Mucosa of stomach (tissue), 1 donor: ENCODE measurements around the gene RUNDC1.
"Not testable (repeated sequence)": the region's sequence is repeated elsewhere in the genome, so short reads cannot be mapped to it uniquely, and the experiment has no call there.

ENCODE experiments used
- H3K27me3 ChIP-seq: one replicate; pipeline ENCODE4 v1.7.0; 2013; ENCODE audit warnings: mild to moderate bottlenecking, low read length; ENCODE audit not compliant: control insufficient read depth, insufficient read depth
- H3K36me3 ChIP-seq: one replicate; pipeline ENCODE4 v1.7.0; 2013; ENCODE audit warnings: low read length; ENCODE audit not compliant: control insufficient read depth, insufficient read depth
- H3K4me1 ChIP-seq: one replicate; pipeline ENCODE4 v1.7.0; 2013; ENCODE audit warnings: mild to moderate bottlenecking, low read length; ENCODE audit not compliant: control insufficient read depth, insufficient read depth
- H3K4me3 ChIP-seq: one replicate; pipeline ENCODE4 v1.7.0; 2013; ENCODE audit warnings: low read length
- H3K9ac ChIP-seq: one replicate; pipeline ENCODE4 v1.7.0; 2013; ENCODE audit warnings: mild to moderate bottlenecking, low read length, moderate library complexity
- H3K9me3 ChIP-seq: one replicate; pipeline ENCODE4 v1.7.0; 2013; ENCODE audit warnings: mild to moderate bottlenecking, low read length, moderate library complexity; ENCODE audit not compliant: control insufficient read depth
- donor health status: Pancreatic carcinoma.

The RUNDC1 gene

DNA sequence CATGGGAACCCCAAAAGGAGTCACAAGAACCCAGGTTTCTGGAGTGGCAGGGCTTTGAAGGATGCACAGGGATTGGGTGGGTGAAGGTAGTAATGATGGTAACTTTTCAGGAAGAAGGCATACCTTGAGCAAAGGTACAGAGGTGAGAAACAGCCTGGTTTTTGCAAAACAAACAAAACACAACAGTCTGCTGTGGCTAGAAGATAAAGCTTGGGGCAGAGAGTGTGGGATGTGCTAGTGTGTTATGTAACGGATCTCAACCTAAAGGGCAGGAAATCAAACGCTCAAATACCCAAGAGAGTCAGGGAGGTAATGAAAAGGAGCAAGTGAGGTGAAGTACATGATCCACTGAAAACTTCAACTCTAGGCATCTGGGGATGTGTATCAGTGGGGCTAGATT lies 5.1 kb upstream of the RUNDC1 start:
- no peak overlapping the region for H3K4me3 ChIP-seq
- H3K27me3 ChIP-seq = no peaks in the 10 kb centered on the region
- H3K9me3 ChIP-seq = no peaks in the 10 kb centered on the region
- H3K9ac ChIP-seq = no peak overlapping the region
- H3K36me3 ChIP-seq = no peaks in the 10 kb centered on the region
- peaks cover 7% of the 10 kb centered on the region for H3K4me1 ChIP-seq

GRCh38 chr17:42975701-42976100 lies 4.7 kb upstream of the RUNDC1 start:
- H3K9me3 ChIP-seq, H3K9ac ChIP-seq, H3K36me3 ChIP-seq, H3K4me1 ChIP-seq, H3K4me3 ChIP-seq, H3K27me3 ChIP-seq: not testable (repeated sequence)

DNA sequence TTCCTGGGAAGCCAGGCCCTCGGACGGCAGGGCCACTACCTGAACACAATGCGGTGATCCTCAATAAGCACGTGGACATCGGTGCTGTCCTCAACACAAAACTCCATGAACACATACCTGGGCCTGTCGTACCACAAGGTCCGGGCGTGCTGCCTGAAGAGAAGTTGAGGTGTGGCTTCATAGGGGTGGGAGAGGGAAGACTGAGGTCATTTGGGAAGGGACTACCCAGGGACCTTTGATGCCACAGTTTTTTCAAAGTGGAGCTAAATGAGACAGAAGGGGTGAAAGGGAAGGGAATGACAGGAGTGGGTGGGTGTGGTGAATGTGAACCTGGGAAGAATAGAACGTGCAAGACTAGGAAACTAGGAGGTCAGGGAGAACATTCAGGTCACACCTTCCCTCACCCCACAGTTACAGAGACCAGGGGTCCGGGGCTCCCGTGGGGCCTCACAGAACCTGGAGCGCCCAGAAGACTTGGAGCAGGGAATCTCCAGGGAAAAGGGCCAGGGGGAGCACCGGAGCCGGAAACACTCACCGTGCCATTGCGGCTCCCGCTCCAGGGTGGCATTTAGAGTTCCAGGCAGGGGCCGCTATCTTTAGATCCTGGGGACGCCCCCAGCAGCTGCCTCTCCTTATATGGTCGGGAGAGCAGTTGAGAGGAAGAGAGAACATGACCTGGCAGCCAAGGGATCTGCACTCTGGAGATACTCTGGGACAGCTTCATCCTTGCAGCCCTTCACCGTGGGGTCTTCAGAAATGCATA lies 673 bp upstream of the RUNDC1 start, which contains the start of gene PTGES3L:
TSS of gene PTGES3L (minus strand) at position 570 of the 763 bp plus-strand sequence. CDS start at position 543, 27 bp downstream.
- Histone ChIP-seq H3K36me3 (no peaks in the 10 kb centered on the region), H3K4me3 (peak within 1 kb of the TSS; percentile 80), H3K9ac (peak within 1 kb of the TSS; percentile 73), H3K4me1 (peaks cover 21% of the 10 kb centered on the region), H3K27me3 (no peaks in the 10 kb centered on the region), H3K9me3 (no peaks in the 10 kb centered on the region)

GRCh38 chr17:42980766-42981397 lies 517 bp downstream of the RUNDC1 start:
- Histone ChIP-seq H3K9me3 (no peaks in the 10 kb centered on the region), H3K4me1 (peaks cover 27% of the 10 kb centered on the region), H3K9ac (peak overlapping the region; percentile 73), H3K36me3 (peaks cover under 1% of the 10 kb centered on the region), H3K4me3 (peak overlapping the region; percentile 80), H3K27me3 (no peaks in the 10 kb centered on the region)

DNA sequence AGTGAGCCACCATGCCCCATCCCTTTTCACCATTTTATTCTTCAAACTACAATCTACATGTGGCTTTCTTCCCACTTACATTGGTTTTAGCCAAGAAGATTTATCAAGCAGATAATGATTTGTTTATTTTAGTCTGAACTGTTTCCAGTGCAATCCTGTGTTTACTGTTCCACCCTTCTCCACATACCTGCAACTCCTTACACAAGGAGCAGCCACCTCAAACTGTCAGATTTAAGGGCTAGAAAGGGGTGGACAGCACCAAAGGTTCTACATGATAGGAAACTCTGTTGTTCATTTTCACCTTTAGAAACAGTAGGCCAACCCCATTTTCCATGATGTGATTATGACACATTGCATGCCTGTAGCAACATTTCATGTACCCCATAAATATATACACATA lies 1.9 kb downstream of the RUNDC1 start:
- Histone ChIP-seq H3K4me3 (no peak overlapping the region), H3K27me3 (no peaks in the 10 kb centered on the region), H3K4me1 (peaks cover 27% of the 10 kb centered on the region), H3K9ac (no peak overlapping the region), H3K36me3 (peaks cover 3% of the 10 kb centered on the region), H3K9me3 (no peaks in the 10 kb centered on the region)

DNA sequence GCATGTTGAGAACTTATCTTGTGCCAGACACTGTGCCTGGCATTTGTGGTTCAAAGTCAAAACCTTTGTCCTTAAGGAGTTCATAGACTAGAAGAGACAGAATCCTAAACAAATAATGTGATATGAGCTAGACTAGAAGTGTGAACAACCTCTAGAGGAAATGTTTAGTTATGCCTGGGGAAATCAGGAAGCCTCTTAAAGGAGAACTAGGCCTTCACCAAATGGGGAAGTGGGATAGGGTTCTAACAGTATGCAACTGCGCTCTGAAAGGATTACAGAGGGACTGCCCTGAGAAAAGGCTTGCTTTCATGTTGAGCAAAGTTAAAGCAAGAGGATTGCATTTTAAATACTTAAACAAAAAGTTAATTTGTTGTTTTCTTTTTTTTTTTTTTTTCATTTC lies 4.9 kb downstream of the RUNDC1 start:
- no peaks in the 10 kb centered on the region for H3K27me3 ChIP-seq
- no peak overlapping the region for H3K4me3 ChIP-seq
- peaks cover 14% of the 10 kb centered on the region for H3K36me3 ChIP-seq
- H3K9ac ChIP-seq = peak overlapping the region; percentile 13
- no peaks in the 10 kb centered on the region for H3K9me3 ChIP-seq
- H3K4me1 ChIP-seq = peaks cover 20% of the 10 kb centered on the region

DNA sequence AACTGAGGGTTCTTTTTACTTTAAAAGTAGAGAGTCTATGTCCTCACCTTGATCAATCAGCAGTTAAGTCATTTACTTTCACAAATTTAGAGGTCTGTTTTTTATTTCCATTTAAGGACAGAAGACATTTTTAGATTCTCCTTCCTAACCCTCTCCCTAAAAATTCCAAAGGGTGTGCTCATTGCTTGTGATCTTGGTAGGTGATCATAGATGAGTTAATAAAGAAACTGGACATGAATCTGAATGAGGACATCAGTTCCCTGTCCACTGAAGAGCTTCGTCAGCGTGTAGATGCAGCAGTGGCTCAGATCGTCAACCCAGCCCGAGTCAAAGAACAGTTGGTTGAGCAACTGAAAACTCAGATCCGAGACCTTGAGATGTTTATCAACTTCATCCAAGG lies 8.8 kb downstream of the RUNDC1 start:
- peaks cover 10% of the 10 kb centered on the region for H3K4me1 ChIP-seq
- H3K9ac ChIP-seq = no peak overlapping the region
- no peaks in the 10 kb centered on the region for H3K9me3 ChIP-seq
- H3K27me3 ChIP-seq = no peaks in the 10 kb centered on the region
- H3K4me3 ChIP-seq = no peak overlapping the region
- H3K36me3 ChIP-seq = peaks cover 25% of the 10 kb centered on the region

GRCh38 chr17:42989726-42990652 lies 9.6 kb downstream of the RUNDC1 start:
- Histone ChIP-seq H3K27me3 (no peaks in the 10 kb centered on the region), H3K9me3 (no peaks in the 10 kb centered on the region), H3K4me3 (no peak overlapping the region), H3K36me3 (peaks cover 25% of the 10 kb centered on the region), H3K4me1 (peaks cover 3% of the 10 kb centered on the region), H3K9ac (no peak overlapping the region)

DNA sequence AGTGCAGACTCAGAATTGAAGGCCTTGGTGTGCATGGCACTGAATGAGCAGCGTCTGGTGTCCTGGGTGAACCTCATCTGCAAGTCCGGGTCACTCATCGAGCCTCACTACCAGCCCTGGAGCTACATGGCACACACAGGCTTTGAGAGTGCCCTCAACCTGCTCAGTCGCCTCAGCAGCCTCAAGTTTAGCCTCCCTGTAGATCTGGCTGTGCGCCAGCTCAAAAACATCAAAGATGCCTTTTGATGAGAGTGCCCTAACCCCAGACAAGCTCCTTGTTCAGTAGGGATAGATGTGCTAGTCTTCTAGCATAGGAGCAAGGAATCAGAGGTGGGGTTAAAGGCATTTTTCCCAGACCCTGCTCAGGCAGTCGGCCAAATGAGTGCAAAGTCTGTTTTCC lies 11.1 kb downstream of the RUNDC1 start:
- H3K36me3 ChIP-seq = peaks cover 22% of the 10 kb centered on the region

DNA sequence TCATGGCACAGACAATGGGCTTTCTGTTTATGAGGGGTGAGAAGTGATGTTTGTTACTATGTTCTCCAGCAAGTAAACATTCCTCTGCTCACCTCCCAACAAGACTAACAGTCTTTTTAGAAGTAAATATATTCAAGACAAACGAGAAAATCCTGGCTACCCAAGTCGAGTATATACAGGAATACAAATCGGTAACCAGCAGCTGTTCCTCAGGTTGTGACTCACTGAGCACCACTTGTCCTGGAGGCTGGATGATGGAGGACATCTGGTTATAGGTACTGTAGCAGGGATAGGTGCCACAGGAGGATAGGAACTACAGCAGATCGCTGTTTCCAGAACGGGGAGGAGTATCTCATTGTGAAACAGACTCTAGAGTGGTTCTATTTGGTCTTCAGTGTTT lies 12.5 kb downstream of the RUNDC1 start:
- H3K9ac ChIP-seq = no peak overlapping the region
- no peaks in the 10 kb centered on the region for H3K4me1 ChIP-seq
- no peak overlapping the region for H3K4me3 ChIP-seq
- H3K9me3 ChIP-seq = no peaks in the 10 kb centered on the region
- H3K36me3 ChIP-seq = peaks cover 22% of the 10 kb centered on the region
- H3K27me3 ChIP-seq = no peaks in the 10 kb centered on the region

More for the DNA sequence above, 11.1 kb downstream of the RUNDC1 start:
- H3K4me1 ChIP-seq = no peaks in the 10 kb centered on the region
- H3K27me3 ChIP-seq = no peaks in the 10 kb centered on the region
- H3K9me3 ChIP-seq = no peaks in the 10 kb centered on the region
- H3K9ac ChIP-seq = no peak overlapping the region
- no peak overlapping the region for H3K4me3 ChIP-seq

- not testable (repeated sequence) for H3K9me3 ChIP-seq, H3K4me3 ChIP-seq, H3K4me1 ChIP-seq, H3K9ac ChIP-seq, H3K27me3 ChIP-seq
- H3K36me3 ChIP-seq = peaks cover 17% of the 10 kb centered on the region
Measured at GRCh38 chr17:42993913-42994312, 13.5 kb downstream of the RUNDC1 start.
